GM04503 (cell line): Measurements from ENCODE around the gene FAM131B.
A peak's percentile ranks its signal among the peaks of the same experiment; 100 is the strongest.

Experiments
- DNase-seq: peaks from one replicate; pipeline ENCODE4 v3.0.0-alpha.2; 2012; ENCODE audit warnings: low read depth

The FAM131B gene

DNA sequence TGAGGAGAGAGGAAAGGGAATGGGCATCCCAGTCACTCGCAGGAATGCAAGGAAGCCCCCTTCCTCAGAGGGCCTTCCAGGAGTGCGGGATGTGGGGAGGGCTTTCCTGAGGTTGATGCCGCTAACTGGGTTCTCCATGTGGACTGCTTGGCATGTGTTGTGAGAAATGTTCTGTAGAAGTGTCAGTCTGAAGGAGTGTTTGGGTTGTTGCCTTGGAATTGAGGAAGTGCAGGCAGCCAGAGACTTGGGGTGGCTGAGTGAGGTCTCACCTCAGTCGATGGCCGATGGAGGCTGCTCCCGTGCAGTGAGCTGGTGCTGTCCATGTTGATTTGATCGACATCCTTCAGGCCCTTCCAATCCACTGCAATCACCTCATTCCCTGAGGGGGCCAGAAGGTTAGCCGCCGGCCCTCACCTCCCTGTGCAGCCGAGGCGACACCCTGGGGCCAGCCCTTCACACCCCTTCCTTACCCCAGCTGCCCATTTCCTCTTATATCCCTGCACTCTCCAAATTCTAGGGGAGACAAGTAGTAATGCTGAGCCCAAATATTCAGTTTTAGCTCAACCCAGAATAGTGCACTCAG lies 2.7 kb downstream of the FAM131B start:
- DNase-seq = no peak

DNA sequence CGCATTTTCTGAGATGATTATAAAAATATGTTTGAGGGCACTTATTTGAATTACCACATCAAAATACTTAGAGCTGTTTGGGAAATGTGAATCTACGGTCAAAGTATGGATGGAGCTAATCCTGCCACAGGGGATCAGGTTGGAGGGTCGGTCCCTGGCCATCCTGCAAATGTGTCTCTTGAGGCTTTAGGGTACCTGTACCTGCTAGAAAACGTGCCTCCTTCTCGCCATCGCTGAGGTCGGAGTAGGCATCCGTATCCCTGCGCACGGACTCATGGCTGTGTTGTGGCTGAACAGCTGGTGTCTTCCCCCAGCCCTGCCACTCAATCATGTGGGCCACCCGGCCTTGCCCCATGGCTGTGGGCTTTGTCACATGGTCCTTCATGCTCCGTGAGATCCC lies 3.9 kb downstream of the FAM131B start:
- DNase-seq = no peak

DNA sequence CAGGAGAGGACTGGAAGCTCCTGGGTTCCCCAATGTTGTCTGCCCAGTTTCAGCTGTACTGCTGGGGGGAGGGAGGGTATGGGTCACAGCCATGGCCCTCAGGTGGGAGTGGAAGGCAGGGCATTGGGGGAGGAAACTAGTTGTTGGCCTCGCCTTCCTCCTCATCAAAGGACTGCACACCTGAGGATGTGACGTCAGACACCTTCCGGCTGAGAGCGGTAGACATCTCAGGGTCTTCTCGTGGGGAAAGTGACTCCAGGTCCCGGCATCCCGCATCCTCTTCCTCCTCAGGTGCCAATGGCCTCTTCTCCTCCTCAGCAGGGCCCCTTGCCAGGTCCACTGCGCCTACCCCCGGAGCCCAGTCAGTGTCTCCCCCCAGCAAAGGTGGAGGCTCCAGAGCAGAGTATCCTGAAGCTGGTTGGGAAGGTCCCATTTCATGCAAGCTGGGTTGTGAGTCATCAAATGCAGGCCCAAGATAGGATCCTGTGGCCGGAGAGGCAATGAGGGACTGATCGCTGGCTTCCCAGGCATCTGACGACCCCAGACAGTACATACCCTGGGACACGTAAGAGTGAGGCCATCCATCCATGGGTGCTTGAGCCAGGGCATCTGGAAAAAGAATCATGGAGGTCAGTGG lies 6.0 kb downstream of the FAM131B start:
- no peak for DNase-seq

DNA sequence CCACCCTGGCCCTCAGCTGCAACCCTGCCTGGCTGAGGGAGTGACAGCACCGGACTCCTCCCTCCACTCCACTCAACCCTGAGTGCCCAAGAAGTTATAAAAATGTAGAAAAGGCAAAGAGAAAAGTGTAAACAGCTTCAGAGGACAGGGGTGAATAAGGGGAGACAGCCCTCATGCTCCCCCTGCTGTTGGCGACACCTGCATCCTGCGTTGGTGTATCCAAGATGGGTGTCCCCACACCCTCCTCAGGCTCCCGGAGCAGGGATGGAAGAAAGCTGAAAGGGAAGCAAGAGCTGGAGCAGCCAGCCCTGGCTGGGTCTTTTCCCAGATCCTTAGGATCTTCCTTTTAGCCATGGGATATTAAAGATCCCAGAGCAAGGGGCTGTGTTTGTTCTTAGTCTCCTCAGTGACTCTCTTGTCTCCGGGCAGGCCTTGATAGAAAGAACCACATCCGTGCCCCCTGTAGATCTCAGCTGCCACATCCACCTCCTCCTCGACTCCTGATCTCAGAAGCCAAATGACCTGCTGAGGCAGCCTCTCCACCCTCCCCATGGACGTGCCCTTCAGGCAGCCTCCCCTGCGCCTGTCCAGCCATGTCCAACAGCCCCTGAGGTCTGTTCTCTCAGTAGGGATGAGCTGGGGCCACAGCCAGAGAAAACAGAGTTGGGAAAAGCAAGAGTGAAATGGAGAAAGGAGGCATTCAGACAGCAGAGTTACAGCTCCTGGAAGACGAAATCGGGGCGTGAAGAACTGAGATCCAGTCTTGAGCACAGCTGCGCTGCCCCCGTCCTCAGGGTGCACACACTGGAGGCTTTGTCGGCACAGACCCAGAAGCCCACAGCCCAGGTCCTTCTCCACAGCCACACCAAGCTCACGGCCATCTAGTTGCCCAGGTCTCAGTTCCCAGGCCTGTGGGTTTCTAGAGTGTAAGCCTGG lies 6.8 kb downstream of the FAM131B start:
- DNase-seq = no peak

DNA sequence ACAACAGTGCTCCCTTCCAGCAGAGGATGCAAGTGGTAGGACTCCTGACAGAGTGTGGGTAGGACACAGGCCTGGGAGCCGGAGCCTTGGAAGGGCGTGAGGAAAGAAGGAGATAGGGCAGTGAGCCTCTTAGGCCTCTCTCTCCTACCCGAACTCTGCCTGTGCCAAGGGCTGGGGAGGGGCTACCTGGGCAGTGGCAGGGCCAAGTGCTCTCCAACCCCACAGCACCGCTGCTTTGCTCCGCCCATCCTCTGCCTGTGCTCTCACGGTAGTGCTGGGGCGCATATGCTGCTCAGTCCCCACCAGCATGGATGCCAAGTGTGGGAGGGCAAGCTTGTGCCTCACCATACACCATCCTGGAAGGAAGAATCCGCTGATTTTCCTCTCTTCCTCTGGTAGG lies 7.5 kb downstream of the FAM131B start:
- DNase-seq = no peak

DNA sequence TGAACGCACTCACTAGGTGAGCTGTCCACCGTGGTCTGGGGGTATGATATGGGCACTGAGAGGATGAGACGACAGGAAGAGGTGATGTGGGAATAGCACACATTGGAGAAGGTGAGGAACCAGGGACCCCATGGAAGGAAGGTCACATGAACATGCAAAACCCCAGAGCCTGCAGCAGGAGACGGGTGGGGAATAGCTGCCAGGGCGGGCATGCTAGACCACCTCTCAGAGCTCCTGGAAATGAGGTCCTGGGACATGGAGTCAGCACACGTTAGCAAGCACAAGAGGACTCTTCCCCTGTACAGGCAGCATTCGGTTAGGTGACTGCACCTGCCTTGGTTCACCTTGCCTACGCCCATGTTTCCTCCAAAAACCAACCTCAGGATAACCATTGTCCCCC lies 8.1 kb downstream of the FAM131B start:
- no peak for DNase-seq

DNA sequence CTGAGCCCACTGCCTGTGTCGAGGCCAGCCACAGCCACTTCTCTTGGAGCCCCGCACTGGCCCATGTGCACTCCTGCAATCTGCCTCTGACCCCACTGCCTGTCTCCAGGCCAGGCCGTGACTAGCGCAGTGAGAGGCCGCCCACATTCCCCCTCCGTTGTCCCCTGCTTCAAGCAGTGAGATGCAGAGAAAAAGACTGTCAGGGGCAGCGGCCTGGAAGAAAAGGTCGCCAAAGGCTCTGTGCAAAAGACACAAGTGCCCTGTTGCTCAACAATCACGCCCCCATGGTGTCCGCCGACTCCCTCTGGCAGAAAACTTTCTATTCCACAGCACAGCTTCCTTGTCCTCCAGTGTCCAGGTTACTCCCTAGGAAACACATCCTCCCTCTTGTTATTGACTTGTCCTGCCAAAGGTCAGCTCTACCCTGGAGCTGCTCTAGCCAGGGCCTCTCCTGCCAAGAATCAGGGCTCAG lies 9.9 kb downstream of the FAM131B start:
- no peak for DNase-seq

DNA sequence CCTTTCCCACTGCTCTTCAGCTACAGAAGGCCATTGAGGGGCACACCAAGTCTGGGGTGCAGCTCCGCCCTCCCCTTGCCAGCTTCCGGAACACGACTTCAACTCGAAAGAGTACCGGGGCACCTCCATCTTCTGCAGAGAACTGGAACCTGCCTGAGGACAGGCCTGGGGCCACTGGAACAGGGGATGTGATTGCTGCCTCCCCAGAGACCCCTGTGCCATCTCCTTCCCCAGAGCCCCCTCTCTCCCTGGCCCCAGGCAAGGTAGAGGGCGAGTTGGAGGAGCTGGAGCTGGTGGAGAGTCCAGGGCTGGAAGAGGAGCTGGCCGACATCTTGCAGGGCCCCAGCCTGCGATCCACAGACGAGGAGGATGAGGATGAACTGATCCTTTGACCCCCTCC lies 10.9 kb downstream of the FAM131B start:
- DNase-seq = no peak

DNA sequence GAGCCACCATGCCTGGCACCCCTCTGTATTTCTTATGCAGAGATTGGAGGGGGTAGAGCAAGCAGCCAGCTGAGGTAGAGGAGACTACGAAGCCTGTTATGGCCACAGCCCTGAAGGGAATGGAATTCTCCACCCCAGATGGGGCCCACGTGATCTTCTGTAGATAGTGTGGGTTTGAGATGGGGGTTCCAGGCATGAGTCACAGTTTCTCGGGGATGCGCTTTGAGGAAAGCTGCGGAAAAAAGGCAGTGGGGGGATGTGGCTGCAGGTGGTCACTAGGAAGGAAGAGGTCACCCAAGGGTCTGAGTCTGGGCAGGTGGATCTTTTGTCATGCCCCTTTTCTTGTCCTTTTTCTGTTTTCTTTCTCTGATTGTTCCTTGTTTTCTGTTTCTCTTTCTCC lies 11.5 kb downstream of the FAM131B start:
- no peak for DNase-seq

DNA sequence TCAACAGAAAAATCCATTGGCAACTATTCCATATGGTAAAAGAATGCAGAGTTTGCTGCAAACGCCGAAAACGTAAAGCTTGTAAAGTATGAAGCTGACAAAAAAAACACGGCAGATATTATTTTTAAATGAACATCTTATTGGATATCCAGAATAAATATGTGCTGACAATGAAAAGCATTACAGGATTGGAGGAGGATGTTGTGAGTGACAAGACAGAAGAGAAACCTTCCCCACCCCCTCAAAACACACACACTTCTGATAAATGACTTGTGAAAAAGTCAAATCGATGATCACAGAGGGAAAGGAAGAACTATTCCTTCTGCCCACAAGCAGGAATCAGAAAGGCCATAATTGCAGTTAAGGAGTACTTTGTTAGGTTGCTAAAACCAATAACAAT lies 14.6 kb downstream of the FAM131B start:
- no peak for DNase-seq

DNA sequence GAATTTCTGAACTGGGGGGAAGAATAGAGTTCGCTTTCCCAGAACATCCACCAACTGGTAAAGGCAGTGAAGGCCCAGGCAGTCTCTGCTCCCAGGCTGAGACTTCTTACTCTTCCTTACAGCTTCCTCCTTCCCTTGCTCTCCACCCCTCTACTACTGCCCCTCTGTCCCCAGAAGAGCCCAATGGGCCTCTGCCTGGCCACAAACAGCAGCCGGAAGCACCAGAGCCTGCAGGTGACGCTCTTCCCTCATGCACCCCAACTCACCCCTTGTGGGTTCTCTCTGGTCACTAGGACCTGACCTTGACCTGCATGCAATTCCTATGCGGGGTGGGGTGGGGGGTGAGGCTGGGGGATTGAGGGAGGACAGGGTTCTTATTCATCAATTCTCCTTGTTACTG lies 16.5 kb downstream of the FAM131B start:
- DNase-seq = no peak

DNA sequence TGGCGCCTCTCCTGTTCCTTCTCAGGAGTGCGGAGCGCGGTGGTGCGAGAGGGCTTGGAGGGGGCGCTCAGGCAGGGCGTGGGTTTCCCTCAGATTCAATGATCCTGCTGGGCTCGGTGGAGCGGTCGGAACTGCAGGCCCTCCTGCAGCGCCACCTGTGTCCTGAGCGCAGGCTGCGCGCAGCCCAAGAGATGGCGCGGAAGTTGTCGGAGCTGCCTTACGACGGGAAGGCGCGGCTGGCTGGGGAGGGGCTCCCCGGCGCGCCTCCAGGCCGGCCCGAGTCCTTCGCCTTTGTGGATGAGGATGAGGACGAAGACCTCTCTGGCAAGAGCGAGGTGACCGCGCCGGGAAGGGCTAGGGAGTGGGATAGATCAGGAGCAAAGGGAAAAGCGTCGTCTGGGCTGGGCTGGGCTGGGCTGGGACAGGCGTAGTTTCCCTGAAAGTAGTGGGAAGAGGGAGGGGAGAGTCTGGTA lies 17.0 kb downstream of the FAM131B start:
- no peak for DNase-seq

DNA sequence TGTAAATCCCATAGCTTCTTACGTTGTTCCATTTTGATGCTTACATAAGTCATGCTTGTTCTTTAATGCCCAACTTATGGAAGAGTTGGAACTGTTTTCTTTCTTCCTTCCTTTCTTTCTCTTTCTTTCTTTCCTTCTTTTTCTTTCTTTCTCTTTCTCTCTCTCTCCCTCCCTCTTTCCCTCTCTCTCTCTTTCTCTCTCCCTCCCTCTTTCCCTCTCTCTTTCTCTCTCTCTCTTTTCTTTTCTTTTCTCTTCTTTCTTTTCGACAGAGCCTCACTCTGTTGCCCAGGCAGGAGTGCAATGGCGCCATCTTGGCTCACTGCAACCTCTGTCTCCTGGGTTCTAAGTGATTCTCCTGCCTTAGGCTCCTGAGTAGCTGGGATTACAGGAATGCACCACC lies 18.9 kb downstream of the FAM131B start:
- DNase-seq = no peak

DNA sequence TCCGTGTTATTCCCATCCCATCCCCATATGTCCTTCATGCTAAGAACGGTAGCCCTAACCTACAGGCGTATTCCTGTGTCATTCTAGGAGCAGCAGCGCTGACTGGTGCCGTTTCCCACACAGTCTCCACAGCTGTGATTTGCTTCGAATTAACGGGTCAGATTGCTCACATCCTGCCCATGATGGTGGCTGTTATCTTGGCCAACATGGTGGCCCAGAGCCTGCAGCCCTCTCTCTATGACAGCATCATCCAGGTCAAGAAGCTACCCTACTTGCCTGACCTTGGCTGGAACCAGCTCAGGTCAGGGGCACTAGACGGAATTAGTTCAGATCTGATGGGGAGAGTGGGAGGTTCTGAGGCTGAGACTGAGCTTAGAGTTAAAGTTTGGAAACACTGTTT lies 20.7 kb downstream of the FAM131B start:
- no peak for DNase-seq

DNA sequence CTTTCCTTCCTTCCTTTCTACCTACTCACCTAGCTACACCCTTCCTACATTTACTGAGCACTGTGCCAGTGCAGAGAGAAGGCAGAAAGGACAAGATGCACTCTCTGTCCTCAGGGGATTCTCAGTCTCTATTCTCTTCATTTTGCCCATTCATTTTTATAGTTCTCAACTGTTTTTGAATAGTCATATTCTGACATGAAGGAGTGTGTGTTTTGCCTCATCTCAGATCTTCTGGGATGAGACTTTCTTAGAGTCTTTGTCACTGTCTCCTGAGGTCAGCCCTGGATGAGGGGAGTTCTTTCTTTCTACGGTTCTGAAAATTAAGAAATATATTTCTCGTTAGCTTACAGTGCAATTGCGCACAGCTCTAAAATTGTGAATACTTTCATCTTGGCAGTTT lies 25.3 kb downstream of the FAM131B start:
- no peak for DNase-seq

DNA sequence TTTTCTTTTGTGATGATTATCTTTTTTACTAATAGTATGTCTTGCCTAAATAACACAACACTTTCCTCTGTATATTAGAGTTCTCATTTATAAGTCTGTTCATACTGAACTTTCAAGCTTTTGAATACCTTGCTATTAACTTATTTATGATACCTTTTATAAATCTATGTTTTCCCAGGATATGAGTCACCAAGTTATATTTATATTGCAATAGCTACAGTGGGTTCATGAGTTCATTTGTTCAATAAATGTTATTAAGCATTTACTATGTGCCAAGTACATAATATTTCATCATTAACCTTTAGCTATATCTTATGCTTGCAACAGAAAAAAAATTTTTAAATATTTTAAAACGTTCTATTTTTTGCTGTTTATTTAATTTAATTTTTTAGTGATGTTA lies 28.3 kb downstream of the FAM131B start:
- DNase-seq = no peak

DNA sequence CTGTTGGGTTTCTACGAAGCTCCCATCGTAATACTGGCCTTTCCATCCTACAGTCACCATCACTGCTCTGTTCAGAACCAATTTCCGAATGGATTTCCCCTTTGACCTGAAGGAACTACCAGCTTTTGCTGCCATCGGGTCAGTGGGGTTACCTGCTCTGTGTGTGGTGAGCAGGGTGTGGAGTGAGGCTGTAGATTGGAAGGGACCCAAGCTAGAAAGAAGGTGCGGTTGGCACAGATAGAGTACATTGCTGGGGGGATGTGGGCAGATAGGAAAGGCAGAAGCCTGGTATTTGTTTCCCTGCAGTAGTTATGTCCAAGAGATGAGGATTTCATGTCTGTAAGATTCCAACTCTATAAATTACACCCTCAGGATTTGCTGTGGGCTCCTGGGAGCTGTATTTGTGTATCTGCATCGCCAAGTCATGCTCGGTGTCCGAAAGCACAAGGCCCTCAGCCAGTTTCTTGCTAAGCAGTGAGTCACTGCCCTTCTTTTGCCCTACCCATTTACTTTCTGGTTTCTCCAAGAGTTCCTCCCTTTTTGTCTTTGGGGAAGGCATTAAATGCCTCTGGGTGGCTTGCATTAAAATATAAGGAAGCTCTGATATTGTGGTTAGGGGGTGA lies 31.2 kb downstream of the FAM131B start:
- DNase-seq = peak; percentile 80

DNA sequence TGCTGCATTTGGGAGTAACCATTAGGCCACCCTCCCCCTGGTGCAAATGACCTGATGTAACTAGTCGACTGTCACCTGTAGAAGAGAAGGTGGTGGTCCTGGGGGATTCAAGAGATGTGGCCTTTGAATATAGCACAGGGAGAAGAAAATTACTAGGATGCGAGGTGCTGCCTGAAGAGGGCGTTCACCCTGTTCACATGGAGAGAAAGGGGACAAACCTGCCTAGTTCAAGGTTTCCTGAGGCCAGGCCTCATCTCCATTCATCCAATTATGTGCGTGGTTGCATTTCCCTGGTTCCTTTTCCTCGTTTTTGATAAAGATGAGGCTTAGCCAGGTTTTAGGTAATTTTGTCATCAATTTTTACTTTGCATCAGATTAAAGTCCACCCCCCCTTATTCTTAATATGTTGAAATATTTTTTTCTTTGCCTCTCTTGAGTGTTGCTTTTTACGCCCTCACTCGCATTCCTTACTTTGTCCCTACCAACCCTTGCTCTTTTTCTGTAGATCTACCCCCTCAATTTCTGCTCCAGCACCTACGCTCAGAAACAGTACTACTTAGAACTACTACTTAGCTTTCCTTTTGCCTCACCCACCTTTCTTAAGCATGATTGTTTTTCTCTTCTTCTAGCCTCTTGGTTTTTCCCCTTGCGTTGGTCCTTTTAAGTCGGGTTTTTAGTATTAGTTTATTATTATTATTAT lies 32.9 kb downstream of the FAM131B start:
- no peak for DNase-seq

DNA sequence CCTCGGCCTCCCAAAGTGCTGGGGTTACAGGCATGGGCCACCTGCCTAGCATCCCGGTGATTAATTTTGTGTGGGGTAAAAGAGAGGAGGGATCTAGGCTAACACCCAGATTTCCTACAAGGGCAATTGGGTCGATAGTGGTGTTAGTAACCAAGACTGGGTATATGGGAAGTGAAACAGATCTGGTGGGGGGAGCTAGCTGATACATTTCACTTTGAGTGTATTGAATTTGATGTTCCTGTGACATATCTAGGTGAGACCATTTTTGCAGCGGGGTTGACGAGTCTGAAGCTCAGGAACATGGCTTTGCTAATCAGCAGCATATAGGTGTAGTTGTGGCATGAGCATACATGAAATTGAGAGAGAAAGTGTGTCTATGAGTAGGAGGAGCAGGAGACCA lies 34.6 kb downstream of the FAM131B start:
- no peak for DNase-seq

DNA sequence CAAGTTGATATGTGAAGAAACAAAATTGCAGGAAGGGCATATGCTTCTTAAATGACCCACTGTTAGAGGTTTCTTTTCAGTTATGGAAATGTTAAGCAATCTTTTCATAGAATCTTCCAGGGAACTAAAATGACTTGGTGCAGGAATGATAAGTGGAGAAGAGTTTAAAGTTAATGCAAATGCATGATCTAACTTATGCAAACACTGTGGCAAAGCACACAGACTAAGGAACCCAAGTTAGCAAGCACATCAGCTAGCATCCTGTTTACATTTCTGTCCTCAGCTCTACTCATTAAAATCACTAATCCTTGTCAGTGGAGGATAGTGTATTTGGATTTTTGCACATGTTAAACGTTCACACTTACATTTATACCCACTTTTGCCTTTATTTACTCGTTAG lies 37.3 kb downstream of the FAM131B start:
- no peak for DNase-seq

DNA sequence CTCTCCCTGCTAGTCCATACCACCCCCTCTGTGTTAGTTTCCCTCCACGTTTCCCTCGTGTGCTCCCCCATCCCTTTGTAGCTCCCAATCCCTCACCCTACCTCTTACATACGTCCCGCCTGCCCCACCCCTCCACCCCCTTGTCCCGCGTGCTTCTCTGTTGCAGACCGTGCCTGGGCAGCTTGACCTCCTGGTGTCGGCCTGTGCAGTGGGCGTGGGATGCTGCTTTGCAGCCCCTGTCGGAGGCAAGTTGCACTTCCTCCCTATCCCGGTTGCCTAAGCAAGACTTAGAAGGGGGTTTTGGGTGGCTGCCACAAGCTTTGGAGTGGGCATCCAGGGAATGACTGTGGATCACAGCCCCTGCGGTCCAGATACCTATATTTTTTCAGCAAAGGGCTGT lies 38.9 kb downstream of the FAM131B start:
- DNase-seq = no peak
